HG02981 (cell line): ENCODE measurements around the gene MBTPS2.
"Not testable (repeated sequence)": the region's sequence is repeated elsewhere in the genome, so short reads cannot be mapped to it uniquely, and the experiment has no call there.

Experiments used
- ATAC-seq: cut with Tn5 transposase; IDR thresholded peaks from one replicate; pipeline ENCODE4 v1.9.1; 2021; ENCODE audit warnings: mild to moderate bottlenecking, moderate library complexity; ENCODE audit not compliant: unreplicated experiment

MBTPS2 gene

DNA sequence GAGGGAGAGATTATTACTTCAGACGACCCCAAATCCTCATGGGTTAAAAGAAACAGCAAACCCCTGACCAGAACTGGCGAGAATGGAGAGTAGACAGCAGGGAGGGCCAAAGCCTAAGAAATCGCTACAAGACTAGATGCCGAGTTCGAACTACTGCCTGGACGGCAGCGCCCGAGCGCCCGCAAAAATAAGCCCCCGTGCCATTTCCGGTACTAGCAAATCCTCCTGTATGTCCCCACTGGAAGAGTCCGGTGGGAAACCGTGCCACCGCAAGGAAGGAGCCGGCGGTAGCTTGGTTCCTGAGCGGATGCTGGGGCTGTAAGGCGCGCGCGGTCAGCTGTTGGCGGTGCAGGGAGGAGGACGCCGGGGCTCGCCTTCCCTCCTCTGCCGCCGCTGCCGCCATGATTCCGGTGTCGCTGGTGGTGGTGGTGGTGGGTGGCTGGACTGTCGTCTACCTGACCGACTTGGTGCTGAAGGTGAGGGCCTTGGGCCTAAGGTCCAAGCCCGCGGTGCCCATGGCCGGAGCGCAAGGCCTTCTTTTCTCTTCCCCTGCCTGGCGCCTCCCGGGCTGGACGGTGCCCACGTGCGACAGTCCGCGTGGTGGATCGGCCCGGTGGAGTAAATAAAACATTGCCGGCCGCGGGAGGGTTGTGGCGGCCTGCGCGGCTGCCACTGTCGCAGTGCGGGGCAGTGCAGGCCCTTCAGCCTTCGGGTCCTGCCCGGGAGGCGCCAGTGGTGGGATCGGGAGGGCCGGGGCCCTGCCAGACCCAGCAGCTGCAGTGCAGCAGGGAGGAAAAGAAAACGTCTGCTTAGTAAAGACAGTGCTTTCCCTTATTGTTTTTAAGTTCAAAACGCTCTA, at the start of gene MBTPS2:
MBTPS2 (plus strand) TSS at position 284 of the 859 bp plus-strand sequence; CDS start at position 402, 118 bp downstream.
- ATAC-seq: peak; percentile 80

DNA sequence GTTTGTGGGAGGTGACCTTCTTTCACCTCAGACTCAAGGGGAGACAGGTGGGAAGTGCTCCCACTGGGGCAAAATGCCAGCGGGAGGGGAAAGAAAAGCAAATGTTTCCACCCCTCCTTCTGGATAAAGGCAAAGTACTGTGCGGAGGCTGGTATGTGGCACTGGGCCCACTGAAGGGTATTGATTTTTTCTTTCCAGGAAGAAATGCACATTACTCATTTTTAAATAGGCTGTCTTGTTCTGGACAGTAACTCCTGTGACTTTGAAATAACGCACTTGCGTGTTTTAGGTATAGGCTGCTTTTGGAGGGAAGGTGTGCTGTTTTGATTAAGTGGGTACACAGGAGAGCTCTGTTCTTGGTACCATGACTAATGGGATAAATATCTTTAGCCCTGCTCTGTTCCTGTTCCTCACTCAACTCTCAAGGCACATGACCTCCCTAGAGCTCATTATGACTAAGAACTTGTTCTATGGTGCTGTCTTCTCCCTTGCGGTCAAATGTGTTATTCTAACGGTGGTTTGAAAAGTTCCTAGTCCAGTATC, 40.7 kb upstream of the MBTPS2 start:
- peak; percentile 79 for ATAC-seq

DNA sequence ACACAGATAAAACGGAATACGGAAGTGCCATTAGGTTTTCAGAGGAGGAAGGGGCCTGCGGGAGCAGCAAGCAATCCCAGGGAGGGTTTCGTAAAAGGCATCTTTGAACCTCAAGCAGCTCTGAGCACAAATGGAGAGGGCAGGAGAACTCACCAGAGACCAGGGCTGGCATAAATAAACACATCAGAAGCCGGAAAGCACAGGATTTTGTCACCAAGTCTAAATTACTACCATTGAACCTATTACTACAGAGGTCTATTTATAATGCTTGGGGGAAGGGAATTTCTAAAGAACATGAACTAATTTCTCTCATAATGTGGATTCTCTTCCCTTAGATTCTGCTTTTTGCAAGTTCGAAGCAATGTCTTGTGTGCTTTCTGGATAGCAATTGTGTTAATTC, 39.6 kb upstream of the MBTPS2 start:
- ATAC-seq: no peak

DNA sequence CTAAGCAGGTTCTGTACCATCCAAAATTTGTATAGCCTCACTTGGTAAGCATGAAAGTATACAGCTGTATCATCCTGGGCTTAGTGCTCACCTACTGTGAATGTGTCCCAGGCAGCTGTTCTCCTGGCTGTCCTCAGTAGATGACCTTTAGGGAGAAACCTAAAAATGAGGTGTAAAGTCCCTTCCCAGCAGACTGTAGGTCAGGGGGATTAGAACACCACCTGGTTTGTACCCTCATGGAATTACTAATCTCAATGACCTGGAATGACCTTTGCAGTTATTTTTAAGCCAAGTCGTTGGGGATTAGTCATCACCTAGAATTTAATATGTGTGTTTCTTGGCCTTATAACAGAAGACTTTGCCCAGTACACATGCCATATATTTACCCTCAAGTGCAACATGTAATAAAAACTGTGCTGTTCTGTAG, 39.1 kb upstream of the MBTPS2 start:
- no peak for ATAC-seq

DNA sequence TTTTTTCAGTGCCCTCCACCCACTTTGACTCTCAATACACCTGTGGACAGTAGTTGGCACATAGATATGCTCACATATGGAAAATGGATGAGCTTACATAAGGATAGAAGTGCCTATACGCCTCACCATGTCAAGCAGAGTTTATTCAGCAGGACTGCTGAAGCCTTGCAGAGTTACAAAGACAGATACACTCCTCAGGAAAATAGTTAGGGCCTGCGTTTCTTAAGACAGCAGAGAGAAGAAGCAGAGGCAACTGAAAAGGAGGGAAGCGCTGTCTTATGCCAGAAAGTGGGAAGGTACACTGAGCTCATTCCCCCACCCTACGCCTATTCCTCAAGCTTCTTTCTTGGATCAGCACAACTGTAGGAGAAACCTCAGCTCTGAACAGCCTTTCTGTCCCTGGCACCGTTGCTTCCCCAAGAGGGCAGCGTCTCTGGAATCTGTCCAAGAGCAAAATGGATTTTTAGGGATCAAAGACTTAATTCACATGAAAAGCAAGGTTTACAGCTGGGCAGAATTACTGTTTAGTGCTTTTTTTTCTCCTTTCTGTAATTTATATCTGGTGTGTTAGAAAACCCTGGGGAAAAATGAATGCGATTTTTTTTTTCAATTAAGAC, 37.3 kb upstream of the MBTPS2 start:
- ATAC-seq: no peak

DNA sequence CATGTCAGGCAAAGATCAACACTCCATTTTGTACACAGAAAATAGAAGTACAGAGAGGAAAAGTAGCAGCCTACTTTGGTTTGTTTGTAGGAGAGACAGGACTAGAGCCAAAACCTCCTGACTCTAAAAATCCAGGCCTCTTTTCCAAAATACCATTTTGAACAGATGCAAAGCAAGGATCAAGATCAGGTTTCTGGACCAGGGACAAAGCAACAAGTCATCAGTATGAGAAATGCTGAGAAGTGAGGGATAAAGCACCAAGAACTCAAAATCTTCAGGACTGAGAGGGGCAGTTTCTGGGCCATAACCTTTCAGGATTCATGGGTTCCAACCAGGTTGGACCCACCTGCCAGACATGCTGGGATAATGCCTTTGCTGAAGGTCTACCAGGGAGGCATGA, 36.6 kb upstream of the MBTPS2 start:
- ATAC-seq: no peak

DNA sequence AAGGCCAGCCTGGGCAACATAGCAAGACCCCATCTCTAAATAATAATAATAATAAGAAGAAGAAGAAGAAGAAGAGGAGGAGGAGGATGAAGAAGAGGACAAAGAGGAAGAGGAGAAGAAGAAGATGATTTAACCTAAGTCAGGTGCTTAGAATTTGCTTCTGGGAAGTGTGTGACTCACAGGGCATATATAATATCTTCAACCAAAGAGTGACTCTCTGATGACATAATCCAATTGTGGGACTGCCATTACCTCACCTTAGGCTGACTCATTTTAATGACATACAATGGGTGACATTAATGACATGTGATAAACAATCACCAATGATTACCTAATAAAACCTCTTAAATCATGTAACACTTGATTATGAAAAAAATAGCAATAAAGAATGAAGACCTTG, 32.7 kb upstream of the MBTPS2 start:
- ATAC-seq: no peak

- ATAC-seq: no peak
Measured at GRCh38 chrX:21811832-21812231, 27.6 kb upstream of the MBTPS2 start.

GRCh38 chrX:21812628-21813027, 26.8 kb upstream of the MBTPS2 start:
- no peak for ATAC-seq

- ATAC-seq: no peak
Measured at GRCh38 chrX:21813612-21814368, 25.6 kb upstream of the MBTPS2 start.

GRCh38 chrX:21816136-21816535, 23.3 kb upstream of the MBTPS2 start:
- no peak for ATAC-seq

DNA sequence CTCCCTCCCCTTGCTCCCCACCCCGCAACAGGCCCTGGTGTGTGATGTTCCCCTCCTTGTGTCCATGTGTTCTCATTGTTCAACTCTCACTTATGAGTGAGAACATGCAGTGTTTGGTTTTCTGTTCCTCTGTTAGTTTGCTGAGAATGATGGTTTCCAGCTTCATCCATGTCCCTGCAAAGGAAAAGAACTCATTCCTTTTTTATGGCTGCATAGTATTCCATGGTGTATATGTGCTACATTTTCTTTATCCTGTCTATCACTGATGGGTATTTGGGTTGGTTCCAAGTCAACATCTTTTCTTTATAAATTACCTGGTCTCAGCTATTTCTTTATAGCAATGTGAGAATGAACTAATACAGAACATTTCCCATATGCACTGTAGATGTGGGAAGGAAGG, 19.2 kb upstream of the MBTPS2 start:
- not testable (repeated sequence) for ATAC-seq

- no peak for ATAC-seq
Measured at GRCh38 chrX:21821875-21822274, 17.5 kb upstream of the MBTPS2 start.

DNA sequence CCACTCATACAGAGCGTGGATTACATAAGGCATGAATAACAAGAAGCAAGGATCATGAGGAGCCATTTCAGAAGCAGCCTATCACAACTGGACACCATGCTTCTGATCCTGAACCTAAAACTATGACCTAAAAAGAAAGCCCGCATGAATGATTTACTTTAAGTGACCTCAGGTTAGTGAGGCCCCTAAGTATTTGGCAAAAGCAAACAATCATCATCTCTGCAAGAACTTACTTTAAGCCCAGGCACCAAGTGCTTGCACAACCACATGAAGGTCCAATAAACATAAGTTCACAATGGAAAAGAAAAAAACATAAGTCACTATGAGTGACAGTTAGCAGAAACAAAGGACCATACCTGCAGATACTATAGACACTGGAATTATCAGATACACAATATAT, 7.9 kb upstream of the MBTPS2 start:
- no peak for ATAC-seq

GRCh38 chrX:21837056-21837455, 2.4 kb upstream of the MBTPS2 start:
- ATAC-seq: no peak

- ATAC-seq: peak; percentile 22
Measured at GRCh38 chrX:21838937-21839333, 482 bp upstream of the MBTPS2 start.

GRCh38 chrX:21840193-21840545, 752 bp downstream of the MBTPS2 start:
- ATAC-seq: peak; percentile 18

GRCh38 chrX:21843179-21843578, 3.8 kb downstream of the MBTPS2 start:
- ATAC-seq: no peak

DNA sequence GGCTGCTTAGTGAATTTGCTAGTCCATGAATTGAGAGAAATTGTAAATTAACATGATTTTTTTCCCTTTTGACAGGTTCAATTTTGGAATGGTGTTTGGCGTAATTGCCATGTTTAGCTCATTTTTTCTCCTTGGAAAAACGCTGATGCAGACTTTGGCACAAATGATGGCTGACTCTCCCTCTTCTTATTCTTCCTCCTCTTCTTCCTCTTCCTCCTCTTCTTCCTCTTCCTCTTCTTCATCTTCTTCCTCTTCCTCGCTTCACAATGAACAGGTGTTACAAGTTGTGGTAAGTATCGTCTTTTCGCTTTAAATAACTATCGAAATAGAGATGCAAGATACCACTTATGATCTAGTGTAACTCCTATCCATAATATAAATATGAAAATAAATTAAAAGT, 5.7 kb downstream of the MBTPS2 start:
- no peak for ATAC-seq

DNA sequence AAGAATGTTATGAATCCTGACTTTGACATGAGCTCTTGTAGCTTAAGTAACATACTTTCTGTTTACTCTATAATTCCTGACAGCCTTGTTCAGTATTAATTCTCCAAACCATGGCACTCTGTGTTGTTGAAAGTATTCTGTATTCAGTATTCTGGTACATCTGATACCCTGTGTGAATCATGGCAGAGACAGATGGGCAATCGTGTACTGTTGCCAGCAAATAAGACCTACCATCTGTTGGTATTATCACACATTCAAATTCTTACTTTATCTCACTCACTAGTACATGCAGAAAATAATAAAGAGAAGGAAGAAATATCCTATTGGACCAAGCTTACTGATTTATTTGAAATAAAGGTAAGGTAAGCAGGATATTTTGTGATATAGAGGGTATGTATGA, 7.9 kb downstream of the MBTPS2 start:
- no peak for ATAC-seq

DNA sequence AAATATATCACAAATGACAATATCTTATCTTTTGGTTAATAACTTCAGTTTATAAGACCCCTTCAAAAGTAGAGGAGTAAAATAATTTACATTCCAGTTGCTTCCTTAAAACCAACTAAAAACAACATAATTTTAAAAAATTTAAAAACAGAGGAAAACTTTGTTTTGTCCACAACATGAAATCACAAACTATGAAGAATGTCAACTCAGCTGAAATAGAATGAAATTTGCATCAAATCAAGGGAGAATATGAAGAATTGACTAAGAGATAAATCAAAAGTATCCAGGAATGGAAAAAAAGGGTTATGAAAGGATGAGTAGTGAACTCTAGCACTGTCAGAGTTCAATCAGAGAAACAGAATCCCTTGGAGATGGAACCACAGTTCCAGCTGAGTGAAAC, 14.2 kb downstream of the MBTPS2 start:
- no peak for ATAC-seq
